T-helper 2 cell (primary cell): Measurements from ENCODE around the gene NCKAP5L.
"Not testable (repeated sequence)": the region's sequence is repeated elsewhere in the genome, so short reads cannot be mapped to it uniquely, and the experiment has no call there.

Experiments
- DNase-seq, 5 experiments: peaks; one replicate each; pipeline versions ENCODE4 v3.0.0 to v3.0.0-alpha.2; 2012 to 2022

Gene NCKAP5L

GRCh38 chr12:49798934-49799333, 29.3 kb downstream of the NCKAP5L start:
- no peak for DNase-seq

GRCh38 chr12:49798248-49798647, 30.0 kb downstream of the NCKAP5L start:
- DNase-seq = no peak

- no peak for DNase-seq
Observed at GRCh38 chr12:49797449-49797776, 30.8 kb downstream of the NCKAP5L start.

- no peak for DNase-seq
Observed at GRCh38 chr12:49796606-49797448, 31.4 kb downstream of the NCKAP5L start.

- no peak for DNase-seq
Observed at GRCh38 chr12:49796155-49796554, 32.1 kb downstream of the NCKAP5L start.

GRCh38 chr12:49795654-49796105, 32.5 kb downstream of the NCKAP5L start:
- no peak for DNase-seq

GRCh38 chr12:49794811-49795653, 33.2 kb downstream of the NCKAP5L start:
- DNase-seq = no peak

- DNase-seq = no peak
Observed at GRCh38 chr12:49794021-49794420, 34.2 kb downstream of the NCKAP5L start.

- DNase-seq = no peak
Observed at GRCh38 chr12:49793620-49794019, 34.6 kb downstream of the NCKAP5L start.

- no peak for DNase-seq
Observed at GRCh38 chr12:49792976-49793580, 35.1 kb downstream of the NCKAP5L start.

- no peak for DNase-seq
Observed at GRCh38 chr12:49792181-49792970, 35.8 kb downstream of the NCKAP5L start.

- no peak for DNase-seq
Observed at GRCh38 chr12:49791700-49792099, 36.5 kb downstream of the NCKAP5L start.

- DNase-seq = no peak
Observed at GRCh38 chr12:49790741-49791555, 37.3 kb downstream of the NCKAP5L start.

GRCh38 chr12:49789992-49790391, 38.2 kb downstream of the NCKAP5L start:
- no peak for DNase-seq

- no peak for DNase-seq
Observed at GRCh38 chr12:49787672-49788071, 40.5 kb downstream of the NCKAP5L start.

GRCh38 chr12:49784756-49785409, 43.3 kb downstream of the NCKAP5L start:
- no peak for DNase-seq

- DNase-seq = no peak
Observed at GRCh38 chr12:49783917-49784676, 44.1 kb downstream of the NCKAP5L start.

- not testable (repeated sequence) for DNase-seq
Observed at GRCh38 chr12:49780914-49781313, 47.3 kb downstream of the NCKAP5L start.

GRCh38 chr12:49779581-49779980, 48.6 kb downstream of the NCKAP5L start:
- no peak for DNase-seq
